CD4-positive, alpha-beta T cell treated with Interleukin-17A for 1 hour (primary cell): ENCODE data around the gene STX18.
"Not testable (repeated sequence)": the region's sequence is repeated elsewhere in the genome, so short reads cannot be mapped to it uniquely, and the experiment has no call there.

ENCODE experiments used
- DNase-seq: peaks from one replicate; pipeline ENCODE4 v3.0.0-alpha.2; 2020

The STX18 gene

GRCh38 chr4:4552042-4552441 lies 10.2 kb upstream of the STX18 start:
- DNase-seq, result not testable (repeated sequence)

GRCh38 chr4:4550161-4550560 lies 8.3 kb upstream of the STX18 start:
- DNase-seq, result not testable (repeated sequence)

GRCh38 chr4:4549534-4549933 lies 7.7 kb upstream of the STX18 start:
- DNase-seq, result no peak

DNA sequence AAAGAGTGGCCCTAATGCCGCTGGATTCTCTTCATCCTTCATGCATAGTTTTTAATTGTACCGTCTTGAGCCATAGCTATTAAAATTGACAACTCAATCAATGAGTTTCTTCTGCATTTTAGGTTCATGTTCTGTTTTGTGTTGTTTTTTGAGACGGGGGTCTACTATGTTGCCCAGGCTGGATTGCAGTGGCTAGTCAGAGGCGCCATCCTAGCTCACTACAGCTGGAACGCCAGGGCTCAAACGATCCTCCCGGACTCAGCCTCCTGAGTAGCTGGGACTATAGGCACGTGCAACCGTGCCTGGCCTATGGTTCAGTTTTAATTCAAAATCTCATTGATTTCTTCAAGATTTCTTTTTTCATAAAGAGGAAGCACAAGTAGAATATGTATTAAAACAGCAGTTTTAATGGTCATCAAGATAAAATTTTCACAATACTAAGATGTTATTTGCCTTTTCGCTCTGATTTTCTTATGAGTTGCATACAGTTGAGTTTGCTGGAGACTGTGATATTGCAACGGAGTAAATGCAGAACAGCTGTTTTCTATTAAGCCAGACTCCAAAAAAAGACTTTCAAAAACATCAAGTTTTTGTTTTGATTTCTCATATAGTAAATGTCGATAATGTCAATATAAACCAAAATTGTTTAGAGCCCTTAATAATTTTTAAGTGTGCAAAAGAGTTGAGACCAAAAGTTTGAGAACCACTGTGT lies 1.1 kb upstream of the STX18 start:
- DNase-seq, result no peak

- peak; percentile 42 for DNase-seq
These were observed 712 bp downstream of the STX18 start for GRCh38 chr4:4541040-4541631.

GRCh38 chr4:4539481-4539880 lies 2.4 kb downstream of the STX18 start:
- DNase-seq, result no peak

GRCh38 chr4:4535590-4535989 lies 6.3 kb downstream of the STX18 start:
- DNase-seq, result no peak

- no peak for DNase-seq
These were observed 7.2 kb downstream of the STX18 start for GRCh38 chr4:4534515-4535145.

- DNase-seq, result no peak
These were observed 8.2 kb downstream of the STX18 start for GRCh38 chr4:4533461-4534169.

DNA sequence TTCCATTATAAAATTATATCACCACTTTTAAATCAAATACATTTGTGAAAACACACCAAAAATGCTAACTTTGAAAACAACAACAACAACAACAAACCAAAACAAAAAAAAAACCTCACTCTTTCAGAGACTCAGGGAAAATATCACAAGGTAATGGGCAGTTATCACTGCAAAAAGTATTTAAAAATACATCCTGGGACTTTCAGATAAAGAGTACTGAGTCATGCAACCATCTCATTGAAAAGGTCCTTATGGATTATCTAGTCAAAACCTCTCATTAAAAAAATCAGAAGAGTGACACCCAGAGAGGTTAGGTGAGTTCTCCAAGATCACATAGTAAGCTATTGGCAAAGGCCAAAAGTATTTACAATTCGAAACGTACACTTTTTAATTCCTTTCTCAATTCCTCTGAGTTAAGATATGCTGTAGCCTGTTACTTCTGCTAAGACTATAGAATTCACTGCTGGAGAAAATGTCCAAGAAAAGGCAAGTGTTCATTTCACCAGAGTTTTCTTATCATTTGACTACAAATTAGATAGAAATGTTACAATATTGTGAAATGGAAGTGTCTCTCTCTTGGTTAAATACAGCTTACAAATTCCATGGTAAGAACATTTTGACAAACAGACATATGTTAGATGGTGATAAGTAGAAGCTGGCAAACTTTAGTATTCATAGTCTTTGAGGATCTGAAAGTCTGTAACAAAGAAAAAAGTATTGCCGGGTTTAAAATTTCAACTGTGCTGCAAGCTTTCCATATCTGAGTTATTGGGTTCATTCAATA lies 9.3 kb downstream of the STX18 start:
- DNase-seq, result no peak

DNA sequence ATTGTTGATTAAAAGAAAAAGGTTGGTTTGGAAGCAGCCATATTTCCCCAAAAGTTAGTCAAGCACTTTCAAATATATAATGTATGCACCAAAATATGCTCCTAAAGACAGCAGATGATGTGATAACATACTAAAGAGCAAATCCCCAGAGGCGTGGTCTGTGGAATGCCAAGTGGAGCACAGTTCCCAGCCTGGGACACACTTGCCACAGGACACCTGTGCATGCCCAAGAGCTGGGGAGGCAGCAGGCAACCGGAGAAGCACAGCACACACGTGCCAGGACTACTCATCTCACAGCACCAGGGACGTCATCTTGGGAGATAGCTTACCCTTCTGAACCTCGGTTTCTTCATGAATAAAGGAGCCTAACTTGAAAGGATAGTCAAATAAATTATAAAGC lies 12.5 kb downstream of the STX18 start:
- no peak for DNase-seq

GRCh38 chr4:4526401-4526800 lies 15.4 kb downstream of the STX18 start:
- no peak for DNase-seq

DNA sequence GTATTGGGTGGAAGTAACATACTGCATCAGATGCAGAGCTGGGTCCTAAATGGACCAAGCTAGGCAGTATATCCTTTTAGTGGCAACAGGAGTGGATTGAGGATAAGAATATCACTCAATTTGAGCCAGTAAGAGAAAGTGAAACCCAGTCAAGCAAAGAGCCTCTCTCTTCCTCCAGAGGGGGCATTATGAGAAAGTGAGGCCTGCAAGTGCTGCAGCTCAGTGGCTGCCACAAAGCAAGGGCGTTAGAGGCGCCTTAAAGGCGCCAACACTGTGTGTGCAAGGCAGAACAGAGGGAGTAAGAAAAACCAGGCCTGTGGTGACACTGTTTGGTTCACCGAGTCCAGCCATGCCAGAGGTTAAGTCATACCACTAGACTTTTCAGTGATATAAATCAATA lies 17.5 kb downstream of the STX18 start:
- DNase-seq, result peak; percentile 63

- no peak for DNase-seq
These were observed 20.1 kb downstream of the STX18 start for GRCh38 chr4:4521731-4522130.

- no peak for DNase-seq
These were observed 20.7 kb downstream of the STX18 start for GRCh38 chr4:4521136-4521535.

GRCh38 chr4:4519297-4519894 lies 22.5 kb downstream of the STX18 start:
- DNase-seq, result no peak

DNA sequence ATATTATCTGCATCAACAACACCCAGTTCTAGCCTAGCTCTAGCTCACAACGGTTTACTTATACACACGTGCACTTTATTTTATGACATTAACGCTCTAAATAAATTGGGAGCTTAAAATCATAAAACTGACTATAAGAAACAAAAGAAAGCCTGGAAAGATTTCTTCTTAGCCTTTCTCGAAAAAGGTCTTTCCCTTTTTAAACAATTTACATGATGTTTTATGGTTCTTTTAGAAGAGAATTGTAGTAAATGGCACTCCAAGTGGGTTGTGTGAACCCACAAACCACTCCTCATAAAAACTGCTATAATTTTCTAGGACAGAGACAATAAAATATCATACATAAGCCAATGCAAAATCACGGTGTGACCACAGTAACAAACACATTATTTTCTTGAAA lies 23.1 kb downstream of the STX18 start:
- no peak for DNase-seq

GRCh38 chr4:4514786-4515185 lies 27.1 kb downstream of the STX18 start:
- no peak for DNase-seq

DNA sequence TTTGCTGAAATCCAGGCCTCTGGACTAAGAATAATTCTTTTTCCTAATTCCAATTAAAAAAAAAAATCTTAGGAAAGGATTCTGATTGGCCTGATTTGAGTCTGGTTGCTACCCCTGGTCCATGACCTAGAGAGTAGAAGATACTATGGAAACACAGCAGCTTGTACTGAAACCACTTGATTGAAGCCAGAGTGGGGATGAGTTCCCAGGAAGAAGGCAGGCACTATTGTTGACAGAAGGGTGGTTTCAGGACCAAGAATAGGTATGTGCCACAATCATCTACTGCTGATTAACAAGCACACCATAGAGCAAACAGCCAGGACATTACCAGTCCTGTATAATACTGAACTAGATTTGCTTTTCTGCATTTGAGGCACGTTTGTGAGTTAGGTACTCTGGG lies 29.6 kb downstream of the STX18 start:
- no peak for DNase-seq

DNA sequence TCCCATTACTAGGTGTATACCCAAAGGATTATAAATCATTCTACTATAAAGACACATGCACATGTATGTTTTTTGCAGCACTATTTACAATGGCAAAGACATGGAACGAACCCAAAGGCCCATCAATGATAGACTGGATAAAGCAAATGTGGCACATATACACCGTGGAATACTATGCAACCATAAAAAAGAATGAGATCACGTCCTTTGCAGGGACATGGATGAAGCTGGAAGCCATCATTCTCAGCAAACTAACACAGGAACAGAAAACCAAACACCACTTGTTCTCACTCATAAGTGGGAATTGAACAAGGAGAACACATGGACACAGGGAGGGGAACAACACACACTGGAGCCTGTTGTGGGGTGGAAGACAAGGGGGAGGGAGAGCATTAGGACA lies 31.2 kb downstream of the STX18 start:
- DNase-seq, result not testable (repeated sequence)

DNA sequence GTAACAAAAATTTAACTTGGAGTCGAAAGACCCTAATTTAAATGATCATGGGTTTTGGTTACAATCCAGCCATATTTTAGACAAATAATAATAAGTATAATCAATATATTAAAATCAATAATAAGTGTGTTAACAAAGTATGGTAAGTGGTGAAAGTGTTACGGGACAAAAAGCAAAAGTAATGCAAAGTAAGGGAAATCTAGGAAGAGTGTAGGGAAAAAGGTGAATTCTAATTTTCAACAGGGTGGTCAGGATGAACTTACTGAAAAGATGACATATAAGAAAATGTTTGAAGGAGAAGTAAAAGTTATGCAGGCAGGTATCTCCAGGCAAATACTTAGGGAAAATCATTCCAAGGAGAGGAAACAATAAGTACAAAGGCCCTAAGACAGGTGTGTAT lies 32.3 kb downstream of the STX18 start:
- no peak for DNase-seq

GRCh38 chr4:4507923-4508322 lies 33.9 kb downstream of the STX18 start:
- DNase-seq, result no peak

DNA sequence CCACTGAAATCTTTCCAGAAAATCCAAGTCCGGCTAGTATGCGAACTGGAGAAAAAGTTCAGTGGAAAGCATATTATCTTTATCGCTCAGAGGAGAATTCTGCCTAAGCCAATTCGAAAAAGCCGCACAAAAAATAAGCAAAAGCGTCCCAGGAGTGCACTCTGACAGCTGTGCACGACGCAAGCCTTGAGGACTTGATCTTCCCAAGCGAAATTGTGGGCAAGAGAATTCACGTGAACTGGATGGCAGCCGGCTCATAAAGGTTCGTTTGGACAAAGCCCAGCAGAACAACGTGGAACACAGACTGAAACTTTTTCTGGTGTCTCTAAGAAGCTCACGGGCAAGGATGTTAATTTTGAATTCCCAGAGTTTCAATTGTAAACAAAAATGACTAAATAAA lies 34.4 kb downstream of the STX18 start:
- DNase-seq, result no peak
